Smooth muscle cell (in vitro differentiated cells): Measurements from ENCODE around the gene FOXJ2. TPM values are rescaled to one million over a fixed set of nuclear protein-coding genes. Genes with fewer than 3 reads are reported as not detected.

Experiments used
- DNase-seq: peaks from one replicate; lab custom pipeline; 2025; ENCODE audit not compliant: unreplicated experiment; lab: John Stamatoyannopoulos, UW
- H2AFZ ChIP-seq: fragments of 200-600 bp; sonication (generic); 2 replicates; pipeline ENCODE4 v1.6.0; 2016; ENCODE audit warnings: antibody characterized with exemption, low read depth, mild to moderate bottlenecking
- H3F3A ChIP-seq: fragments of 200-600 bp; sonication (generic); 2 replicates; pipeline ENCODE4 v1.6.0; 2017; ENCODE audit warnings: antibody characterized with exemption, low read depth
- H3K27ac ChIP-seq: fragments of 200-600 bp; sonication (generic); 2 replicates; pipeline ENCODE4 v1.5.1; 2016; ENCODE audit warnings: low read depth, mild to moderate bottlenecking
- H3K27me3 ChIP-seq: fragments of 200-600 bp; sonication (generic); 2 replicates; pipeline ENCODE4 v1.6.1; 2016; ENCODE audit warnings: low read depth, mild to moderate bottlenecking
- H3K36me3 ChIP-seq: fragments of 200-600 bp; sonication (generic); 2 replicates; pipeline ENCODE4 v1.5.1; 2016; ENCODE audit warnings: low read depth
- H3K4me1 ChIP-seq: fragments of 200-600 bp; sonication (generic); 2 replicates; pipeline ENCODE4 v1.5.1; 2016; ENCODE audit warnings: low read depth
- H3K4me2 ChIP-seq: fragments of 200-600 bp; sonication (generic); 2 replicates; pipeline ENCODE4 v1.6.0; 2016; ENCODE audit warnings: mild to moderate bottlenecking
- H3K4me3 ChIP-seq: fragments of 200-600 bp; sonication (generic); 2 replicates; pipeline ENCODE4 v1.5.1; 2016; ENCODE audit warnings: mild to moderate bottlenecking
- H3K79me2 ChIP-seq: fragments of 200-600 bp; sonication (generic); 2 replicates; pipeline ENCODE4 v1.6.0; 2016; ENCODE audit warnings: low read depth, mild to moderate bottlenecking
- H3K9ac ChIP-seq: fragments of 200-600 bp; sonication (generic); 2 replicates; pipeline ENCODE4 v1.6.0; 2016; ENCODE audit warnings: low read depth
- H3K9me3 ChIP-seq: fragments of 200-600 bp; sonication (generic); replicated peaks from 2 replicates; pipeline ENCODE4 v1.5.1; 2016; ENCODE audit warnings: low read depth
- H4K20me1 ChIP-seq: fragments of 200-600 bp; sonication (generic); 2 replicates; pipeline ENCODE4 v1.6.0; 2016; ENCODE audit warnings: low read depth
- CTCF ChIP-seq: fragments of 200-600 bp; sonication (generic); IDR thresholded peaks from 2 replicates; pipeline ENCODE4 v1.5.1; 2017; ENCODE audit warnings: borderline replicate concordance, mild to moderate bottlenecking, antibody characterized with exemption; ENCODE audit not compliant: insufficient read depth, poor library complexity, severe bottlenecking
- WGBS: methylation state at CpG from one replicate; pipeline ENCODE4 v1.1.7; 2016; ENCODE audit warnings: low lambda C conversion rate; 5-methylcytosine and 5-hydroxymethylcytosine counted together
- polyA plus RNA-seq: library from polyadenylated mRNA; unstranded; fragments of >200 nt; fragmentation: Nextera tagmentation; extraction: Ambion mirVana; gene quantifications from 2 replicates; pipeline ENCODE4 v1.2.1, GENCODE V29; 2016
- total RNA-seq: library from RNA; depleted of rRNA; stranded (reverse); fragments of >200 nt; gene quantifications from 2 replicates; pipeline ENCODE4 v1.2.3, GENCODE V29; 2014

The FOXJ2 gene
- total and polyA plus RNA-seq, 2 experiments from 2014 or later = 16.3 to 19.0 TPM

GRCh38 chr12:8076366-8076765 is 43.9 kb downstream of the FOXJ2 start:
- Histone ChIP-seq H2AFZ (no peak overlapping the region), H3K4me2 (no peak overlapping the region), H3K4me3 (no peak overlapping the region), H4K20me1 (no peaks in the 10 kb centered on the region), H3F3A (no peaks in the 10 kb centered on the region), H3K79me2 (no peaks in the 10 kb centered on the region), H3K27ac (no peak overlapping the region), H3K27me3 (no peaks in the 10 kb centered on the region), H3K4me1 (peaks cover 4% of the 10 kb centered on the region), H3K36me3 (no peaks in the 10 kb centered on the region), H3K9me3 (no peaks in the 10 kb centered on the region), H3K9ac (no peak overlapping the region)
- WGBS = 96% methylated on average over 4 of the region's 4 CpGs
- no peak for DNase-seq
- TF ChIP-seq CTCF = no peak

GRCh38 chr12:8077207-8077606 is 44.7 kb downstream of the FOXJ2 start:
- no peaks in the 10 kb centered on the region for H3K9me3 ChIP-seq
- H3K36me3 ChIP-seq = no peaks in the 10 kb centered on the region
- H3K9ac ChIP-seq = no peak overlapping the region
- no peak overlapping the region for H3K4me2 ChIP-seq
- DNase-seq = no peak
- 19% methylated on average over 4 of the region's 4 CpGs for WGBS
- no peaks in the 10 kb centered on the region for H3K27me3 ChIP-seq
- H2AFZ ChIP-seq = no peak overlapping the region
- H4K20me1 ChIP-seq = no peaks in the 10 kb centered on the region
- no peak overlapping the region for H3K4me3 ChIP-seq
- H3K4me1 ChIP-seq = peaks cover 4% of the 10 kb centered on the region
- peaks cover under 1% of the 10 kb centered on the region for H3K79me2 ChIP-seq
- TF ChIP-seq CTCF = no peak
- no peak overlapping the region for H3K27ac ChIP-seq
- no peaks in the 10 kb centered on the region for H3F3A ChIP-seq

- Histone ChIP-seq H2AFZ (no peak overlapping the region), H3F3A (no peaks in the 10 kb centered on the region), H3K79me2 (peaks cover 12% of the 10 kb centered on the region), H3K36me3 (no peaks in the 10 kb centered on the region), H3K27ac (no peak overlapping the region), H3K27me3 (no peaks in the 10 kb centered on the region), H3K4me2 (no peak overlapping the region), H3K9ac (no peak overlapping the region), H3K4me3 (no peak overlapping the region), H3K4me1 (peaks cover 10% of the 10 kb centered on the region), H3K9me3 (no peaks in the 10 kb centered on the region), H4K20me1 (no peaks in the 10 kb centered on the region)
- DNase-seq = no peak
- 54% methylated on average over 4 of the region's 4 CpGs for WGBS
- peak; percentile 64 for TF ChIP-seq CTCF
Measured at GRCh38 chr12:8078398-8078797, 45.9 kb downstream of the FOXJ2 start.

GRCh38 chr12:8078916-8079315 is 46.4 kb downstream of the FOXJ2 start:
- Histone ChIP-seq H3K4me2 (no peak overlapping the region), H3K9ac (no peak overlapping the region), H4K20me1 (no peaks in the 10 kb centered on the region), H3K27me3 (no peaks in the 10 kb centered on the region), H3F3A (no peaks in the 10 kb centered on the region), H3K4me3 (no peak overlapping the region), H3K79me2 (peaks cover 17% of the 10 kb centered on the region), H3K9me3 (no peaks in the 10 kb centered on the region), H3K36me3 (no peaks in the 10 kb centered on the region), H2AFZ (no peak overlapping the region), H3K4me1 (peaks cover 10% of the 10 kb centered on the region), H3K27ac (no peak overlapping the region)
- DNase-seq = no peak
- TF ChIP-seq CTCF = no peak
- WGBS = 98% methylated on average over 2 of the region's 2 CpGs
